ENCODE measurements around the gene PKDCC.
A peak's percentile ranks its signal among the peaks of the same experiment; 100 is the strongest.

Gene PKDCC

GRCh38 chr2:42096869-42097591, 49.2 kb downstream of the PKDCC start:
- in situ Hi-C loops (cut with MboI; ENCODE audit: low pct_unique_long_range_greater_than_20kb, low sequenced_read_pairs, unreplicated experiment) = loop anchor here (10.0 kb wide), 2 partner anchors 138 to 228 kb away; no protein-coding TSS in a partner anchor
- no peak for TF ChIP-seq CTCF (IDR thresholded peaks at IDR 0.05; ENCODE audit: extremely low read depth, insufficient read depth, missing control alignments)
- peak; percentile 62 for DNase-seq (ENCODE audit: low spot score)

- DNase-seq (ENCODE audit: low spot score) = no peak
- in situ Hi-C loops (cut with MboI; ENCODE audit: low pct_unique_long_range_greater_than_20kb, low sequenced_read_pairs, unreplicated experiment) = loop anchor here (10.0 kb wide), 2 partner anchors 136 to 226 kb away; no protein-coding TSS in a partner anchor
- peak; percentile 25 for TF ChIP-seq CTCF (IDR thresholded peaks at IDR 0.05; ENCODE audit: extremely low read depth, insufficient read depth, missing control alignments)
Measured at GRCh38 chr2:42098571-42099437, 51.0 kb downstream of the PKDCC start.

- TF ChIP-seq CTCF (IDR thresholded peaks at IDR 0.05; ENCODE audit: extremely low read depth, insufficient read depth, missing control alignments) = no peak
- in situ Hi-C loops (cut with MboI; ENCODE audit: low pct_unique_long_range_greater_than_20kb, low sequenced_read_pairs, unreplicated experiment) = loop anchor here (10.0 kb wide), 2 partner anchors 135 to 225 kb away; no protein-coding TSS in a partner anchor
- peak; percentile 40 for DNase-seq (ENCODE audit: low spot score)
Measured at GRCh38 chr2:42099438-42100173, 51.8 kb downstream of the PKDCC start.

- no peak for DNase-seq (ENCODE audit: low spot score)
- no peak for TF ChIP-seq CTCF (IDR thresholded peaks at IDR 0.05; ENCODE audit: extremely low read depth, insufficient read depth, missing control alignments)
- in situ Hi-C loops (cut with MboI; ENCODE audit: low pct_unique_long_range_greater_than_20kb, low sequenced_read_pairs, unreplicated experiment) = no loop called here
Measured at GRCh38 chr2:42100683-42101205, 52.9 kb downstream of the PKDCC start.

GRCh38 chr2:42101206-42102023, 53.6 kb downstream of the PKDCC start:
- TF ChIP-seq CTCF (IDR thresholded peaks at IDR 0.05; ENCODE audit: extremely low read depth, insufficient read depth, missing control alignments) = no peak
- DNase-seq (ENCODE audit: low spot score) = peak; percentile 61
- in situ Hi-C loops (cut with MboI; ENCODE audit: low pct_unique_long_range_greater_than_20kb, low sequenced_read_pairs, unreplicated experiment) = no loop called here

Data from GM13977 (cell line).